GM12878 (cell line): ENCODE data around the gene SLC10A2. TPM values are rescaled to one million over a fixed set of nuclear protein-coding genes. Genes with fewer than 3 reads are reported as not detected.

Experiments
- ATAC-seq: fragments of 200-7000 bp; cut with Tn5 transposase; 3 replicates; pipeline ENCODE4 v1.9.1; 2020; ENCODE audit warnings: mild to moderate bottlenecking, moderate library complexity
- BruUV-seq: library from RNA; stranded (reverse); fragments of 400-500 nt; replicated peaks from 2 replicates; lab custom pipeline; 2021; lab: Mats Ljungman, UMichigan
- CTCF ChIA-PET: fragments of 300-600 bp; sonication (Branson Sonifier 250); formaldehyde crosslinking; extraction: SDS; loops from one replicate; lab custom pipeline; 2021; ENCODE audit warnings: inconsistent platforms; lab: Yijun Ruan, JAX
- POLR2A ChIA-PET: fragments of 350-600 bp; formaldehyde crosslinking; extraction: SDS; loops from one replicate; lab custom pipeline; 2021; ENCODE audit warnings: inconsistent platforms; lab: Charles Lee
- RAD21 ChIA-PET: fragments of 300-600 bp; sonication (Branson Sonifier 250); formaldehyde crosslinking; loops from one replicate; lab custom pipeline; 2023; ENCODE audit warnings: antibody characterized with exemption; ENCODE audit not compliant: unreplicated experiment; lab: Charles Lee
- SMC1A ChIA-PET: fragments of 300-600 bp; sonication (Branson Sonifier 250); formaldehyde crosslinking; loops from one replicate; lab custom pipeline; 2023; ENCODE audit not compliant: unreplicated experiment, uncharacterized antibody; lab: Charles Lee
- DNase-seq: peaks from one replicate; pipeline ENCODE4 v3.0.0-alpha.2; 2011; ENCODE audit warnings: low read depth, low spot score
- FAIRE-seq: peaks from 3 replicates; lab custom pipeline; 2011; peaks lifted over from hg19 to GRCh38; lab: Jason Lieb, UNC
- H2AFZ ChIP-seq: 2 replicates; pipeline ENCODE4 v1.6.0; 2011; ENCODE audit warnings: low read depth, low read length, control low read depth; ENCODE audit not compliant: control insufficient read depth
- H3K27ac ChIP-seq: 2 replicates; pipeline ENCODE4 v1.5.1; 2011; ENCODE audit warnings: control low read depth; ENCODE audit not compliant: control insufficient read depth, insufficient read depth
- H3K27me3 ChIP-seq, 2 experiments: replicated peaks in 1 of 2; 2 replicates each; pipeline versions ENCODE4 v1.6.0 to v1.6.1; 2011; ENCODE audit warnings: low read length in 1 of 2; ENCODE audit not compliant: control insufficient read depth in 2 of 2, insufficient read depth in 2 of 2
- H3K36me3 ChIP-seq, 2 experiments: 2 replicates each; pipeline ENCODE4 v1.5.1; 2011; ENCODE audit warnings: low read length in 1 of 2; ENCODE audit not compliant: control insufficient read depth in 2 of 2, insufficient read depth in 2 of 2
- H3K4me1 ChIP-seq: 2 replicates; pipeline ENCODE4 v1.6.1; 2011; ENCODE audit warnings: mild to moderate bottlenecking, low read length, moderate library complexity, mixed read lengths; ENCODE audit not compliant: control insufficient read depth, insufficient read depth
- H3K4me2 ChIP-seq: 2 replicates; pipeline ENCODE4 v1.6.0; 2011; ENCODE audit warnings: control low read depth; ENCODE audit not compliant: control insufficient read depth, insufficient read depth
- H3K4me3 ChIP-seq: fragments of 200-600 bp; sonication (generic); 2 replicates; pipeline ENCODE4 v1.5.1; 2016
- H3K79me2 ChIP-seq: 2 replicates; pipeline ENCODE4 v1.6.0; 2011; ENCODE audit warnings: low read length; ENCODE audit not compliant: control insufficient read depth, insufficient read depth
- H3K9ac ChIP-seq: 2 replicates; pipeline ENCODE4 v1.8.0; 2011; ENCODE audit warnings: low read length, control low read depth, mixed read lengths; ENCODE audit not compliant: control insufficient read depth, insufficient read depth
- H3K9me3 ChIP-seq: replicated peaks from 3 replicates; pipeline ENCODE4 v1.5.1; 2011; ENCODE audit warnings: mild to moderate bottlenecking, low read length; ENCODE audit not compliant: control insufficient read depth, insufficient read depth
- H4K20me1 ChIP-seq: 2 replicates; pipeline ENCODE4 v1.6.0; 2011; ENCODE audit not compliant: control insufficient read depth, insufficient read depth
- CEBPB ChIP-seq, 2 experiments: fragments of 150-350 bp in 1 of 2; IDR thresholded peaks; 2 replicates each; pipeline ENCODE4 v1.6.1; 2012 to 2014; ENCODE audit warnings: low read depth in 2 of 2, low read length in 2 of 2, borderline replicate concordance in 1 of 2, inconsistent platforms in 1 of 2
- CREB1 ChIP-seq: IDR thresholded peaks from 2 replicates; pipeline ENCODE4 v1.6.1; 2012; ENCODE audit warnings: low read depth, mild to moderate bottlenecking, inconsistent platforms
- KDM1A ChIP-seq: fragments of 200-600 bp; sonication (generic); IDR thresholded peaks from 2 replicates; pipeline ENCODE4 v1.6.1; 2016; ENCODE audit warnings: borderline replicate concordance
- LARP7 ChIP-seq: fragments of 450-650 bp; IDR thresholded peaks from 2 replicates; pipeline ENCODE4 v1.6.1; 2017; ENCODE audit warnings: mild to moderate bottlenecking
- NR2C1 ChIP-seq: fragments of 450-650 bp; IDR thresholded peaks from 2 replicates; pipeline ENCODE4 v1.6.1; 2017; ENCODE audit warnings: antibody characterized with exemption, mild to moderate bottlenecking, moderate library complexity
- PAX8 ChIP-seq: fragments of 450-650 bp; IDR thresholded peaks from 2 replicates; pipeline ENCODE4 v1.6.1; 2017; ENCODE audit warnings: mild to moderate bottlenecking, moderate library complexity
- RB1 ChIP-seq: fragments of 450-650 bp; formaldehyde crosslinking; IDR thresholded peaks from 2 replicates; pipeline ENCODE4 v1.6.1; 2017; ENCODE audit warnings: mild to moderate bottlenecking, borderline replicate concordance
- RELA ChIP-seq: fragments of 450-650 bp; IDR thresholded peaks from 2 replicates; pipeline ENCODE4 v1.8.0; 2014; ENCODE audit warnings: borderline replicate concordance; ENCODE audit not compliant: partially characterized antibody
- RFX5 ChIP-seq: IDR thresholded peaks from 2 replicates; pipeline ENCODE4 v1.6.1; 2011; ENCODE audit warnings: low read depth, low read length, improper control_type of control experiment
- RUNX3 ChIP-seq: IDR thresholded peaks from 2 replicates; pipeline ENCODE4 v1.6.1; 2012; ENCODE audit warnings: low read length, inconsistent platforms
- SIN3A ChIP-seq: IDR thresholded peaks from 2 replicates; pipeline ENCODE4 v1.6.1; 2012; ENCODE audit warnings: low read depth, low read length, improper control_type of control experiment
- SREBF2 ChIP-seq: IDR thresholded peaks from 2 replicates; pipeline ENCODE4 v1.6.1; 2012; ENCODE audit warnings: mild to moderate bottlenecking, low read length
- SUPT20H ChIP-seq: IDR thresholded peaks from 2 replicates; pipeline ENCODE4 v1.6.1; 2011; ENCODE audit warnings: low read depth, mild to moderate bottlenecking, low read length, moderate library complexity, borderline replicate concordance; ENCODE audit not compliant: control insufficient read depth
- ZBTB11 ChIP-seq: fragments of 450-650 bp; formaldehyde crosslinking; IDR thresholded peaks from 2 replicates; pipeline ENCODE4 v1.5.0; 2022; ENCODE audit warnings: mild to moderate bottlenecking, missing genetic modification characterization
- WGBS: methylation state at CpG from one replicate; pipeline ENCODE4 v1.1.6; 2016; ENCODE audit warnings: low lambda C conversion rate; ENCODE audit not compliant: insufficient replicate concordance, insufficient coverage; ENCODE audit errors: missing lambda C conversion rate; 5-methylcytosine and 5-hydroxymethylcytosine counted together
- in situ Hi-C: fragments of 300-500 bp; cut with MboI; formaldehyde crosslinking; loops from 9 replicates; pipeline ENCODE4 v1.14.3; 2018; ENCODE audit warnings: mixed read lengths
- intact Hi-C: fragments of 100-400 bp; cut with micrococcal nuclease; formaldehyde crosslinking; loops from one replicate; pipeline ENCODE4 v1.14.2; 2022; ENCODE audit not compliant: unreplicated experiment
- polyA plus RNA-seq, 11 experiments: library from polyadenylated mRNA; depleted of rRNA in 4 of 11; unstranded in 6 of 11; stranded (reverse) in 5 of 11; fragments of >200 nt; fragmentation: Nextera tagmentation in 4 of 11; fragmentation: Illumina TruSeq in 1 of 11; extraction: Ambion mirVana in 4 of 11; extraction: Trizol in 1 of 11; gene quantifications; 1 replicate in 1 of 11; 2 replicates in 10 of 11; pipeline versions ENCODE4 v1.2.1 to v1.2.3, GENCODE V29; 2011 to 2016; ENCODE audit warnings: inconsistent platforms in 2 of 11, missing spikeins in 2 of 11, low read depth in 1 of 11
- total RNA-seq, 4 experiments: library from RNA; depleted of rRNA in 3 of 4; stranded (reverse); fragments of >200 nt in 3 of 4; fragmentation: Illumina TruSeq in 1 of 4; extraction: Trizol in 1 of 4; gene quantifications; 2 replicates each; pipeline versions ENCODE4 v1.2.1 to v1.2.3, GENCODE V29; 2013 to 2021

The SLC10A2 gene
- total and polyA plus RNA-seq, 10 of the 15 experiments (the other 5 are each of a cell fraction or from before 2014, with no cell fraction given): 0.01 to 0.04 (median 0.02) TPM; not detected in 7

DNA sequence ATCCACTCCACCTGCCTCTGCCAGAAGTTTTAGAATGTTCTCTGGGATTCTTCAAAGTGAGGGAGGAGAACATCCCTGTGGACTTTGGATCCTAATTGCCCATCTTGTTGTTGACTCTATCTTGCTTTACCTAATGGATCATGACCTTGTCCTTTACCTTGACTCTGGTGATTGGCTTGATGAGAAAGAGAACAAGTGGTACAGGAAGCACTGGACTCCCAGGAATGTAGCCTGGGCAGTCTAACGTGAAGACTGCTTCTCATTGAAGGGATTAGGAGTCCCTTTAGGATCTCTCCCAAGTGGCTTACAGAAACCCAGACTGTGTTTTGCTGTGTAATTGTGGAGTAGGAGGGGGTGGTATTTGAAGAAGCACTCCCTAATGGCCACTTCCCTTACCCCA, 63.9 kb downstream of the SLC10A2 start:
- TF ChIP-seq PAX8: no peak
- TF ChIP-seq RUNX3: no peak
- H2AFZ ChIP-seq: no peak overlapping the region
- no peak for DNase-seq
- CTCF ChIA-PET: no interaction called here
- H3K36me3 ChIP-seq: no peaks in the 10 kb centered on the region
- H3K27me3 ChIP-seq: no peaks in the 10 kb centered on the region
- in situ Hi-C loops (no loop called here), intact Hi-C loops (no loop called here)
- no peak overlapping the region for H3K27ac ChIP-seq
- no peak for ATAC-seq
- no peak overlapping the region for H3K4me2 ChIP-seq
- no TSS peak for BruUV-seq
- no peaks in the 10 kb centered on the region for H3K79me2 ChIP-seq
- H3K9ac ChIP-seq: no peak overlapping the region
- peaks cover 5% of the 10 kb centered on the region for H3K4me1 ChIP-seq
- no peaks in the 10 kb centered on the region for H4K20me1 ChIP-seq
- H3K9me3 ChIP-seq: peaks cover 25% of the 10 kb centered on the region
- SMC1A ChIA-PET: no interaction called here
- no peak overlapping the region for H3K4me3 ChIP-seq
- RAD21 ChIA-PET: no interaction called here
- POLR2A ChIA-PET: no interaction called here
- 91% methylated on average over 1 of the region's 1 CpG for WGBS
- FAIRE-seq: no peak

GRCh38 chr13:103000157-103000556, 66.1 kb downstream of the SLC10A2 start:
- in situ Hi-C loops (no loop called here), intact Hi-C loops (no loop called here)
- no TSS peak for BruUV-seq

More at GRCh38 chr13:103000157-103000556, 66.1 kb downstream of the SLC10A2 start:
- Histone ChIP-seq H3K79me2 (no peaks in the 10 kb centered on the region), H3K4me3 (no peak overlapping the region), H3K36me3 (no peaks in the 10 kb centered on the region), H3K4me2 (no peak overlapping the region), H3K4me1 (no peaks in the 10 kb centered on the region; the same call in 1 of the 2 replicates), H3K9ac (no peak overlapping the region), H3K27me3 (no peaks in the 10 kb centered on the region), H2AFZ (no peak overlapping the region; the same call in 1 of the 2 replicates), H3K27ac (no peak overlapping the region), H3K9me3 (peaks cover 25% of the 10 kb centered on the region), H4K20me1 (no peaks in the 10 kb centered on the region)
- ATAC-seq (no peak), FAIRE-seq (no peak), DNase-seq (no peak)
- SMC1A ChIA-PET: interaction anchor here (0.5 to 2.1 kb wide), 5 partner anchors 8 to 88 kb away, joined by 3 to 8 read pairs (median 4); no protein-coding TSS in a partner anchor
- POLR2A ChIA-PET: interaction anchor here (0.6 kb wide), 1 partner anchor 31 kb away, joined by 6 read pairs; no protein-coding TSS in a partner anchor
- WGBS: 47% methylated on average over 3 of the region's 3 CpGs
- TF ChIP-seq SUPT20H (no peak), RELA (no peak), RFX5 (no peak), LARP7 (no peak), CREB1 (no peak), SREBF2 (no peak), NR2C1 (no peak), SIN3A (no peak), KDM1A (no peak), ZBTB11 (no peak), RB1 (no peak), CEBPB (IDR thresholded peaks at IDR 0.05; ENCODE audit: borderline replicate concordance in 1 of 2, low read depth in 2 of 2, low read length in 2 of 2) (no peak)
- RAD21 ChIA-PET: no interaction called here
- CTCF ChIA-PET: interaction anchor here (1.1 kb wide), 1 partner anchor 9 kb away, joined by 5 read pairs; no protein-coding TSS in a partner anchor
